GM19455 (cell line): ENCODE data around the gene EFTUD2.

Experiments used
- ATAC-seq: cut with Tn5 transposase; IDR thresholded peaks from one replicate; pipeline ENCODE4 v1.9.1; 2021; ENCODE audit not compliant: unreplicated experiment

The EFTUD2 gene

GRCh38 chr17:44889003-44889402 lies 10.2 kb downstream of the EFTUD2 start:
- no peak for ATAC-seq

- ATAC-seq = no peak
Measured at GRCh38 chr17:44887971-44888954, 11.0 kb downstream of the EFTUD2 start.

- no peak for ATAC-seq
Measured at GRCh38 chr17:44887016-44887415, 12.2 kb downstream of the EFTUD2 start.

DNA sequence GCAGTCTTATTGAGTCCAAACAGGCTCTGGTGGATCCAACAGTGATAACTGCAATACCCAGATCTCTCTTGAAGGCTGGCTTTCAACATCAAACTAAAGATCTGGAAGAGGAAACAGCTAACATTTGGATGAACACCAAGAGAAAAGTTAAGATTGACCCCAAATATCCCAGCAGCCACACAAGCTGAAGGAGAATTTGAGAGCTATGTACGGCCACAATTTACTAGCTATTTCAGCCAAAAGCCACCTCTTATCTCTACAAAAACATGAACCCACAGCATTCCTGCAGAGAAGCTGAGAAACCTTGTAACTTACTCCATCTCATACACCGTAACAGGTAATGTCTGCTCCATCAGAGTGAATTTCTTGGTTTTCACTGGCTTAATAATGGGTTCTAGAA lies 14.3 kb downstream of the EFTUD2 start:
- ATAC-seq = no peak

GRCh38 chr17:44881145-44881544 lies 18.1 kb downstream of the EFTUD2 start:
- ATAC-seq = no peak

GRCh38 chr17:44880062-44880461 lies 19.2 kb downstream of the EFTUD2 start:
- ATAC-seq = no peak

DNA sequence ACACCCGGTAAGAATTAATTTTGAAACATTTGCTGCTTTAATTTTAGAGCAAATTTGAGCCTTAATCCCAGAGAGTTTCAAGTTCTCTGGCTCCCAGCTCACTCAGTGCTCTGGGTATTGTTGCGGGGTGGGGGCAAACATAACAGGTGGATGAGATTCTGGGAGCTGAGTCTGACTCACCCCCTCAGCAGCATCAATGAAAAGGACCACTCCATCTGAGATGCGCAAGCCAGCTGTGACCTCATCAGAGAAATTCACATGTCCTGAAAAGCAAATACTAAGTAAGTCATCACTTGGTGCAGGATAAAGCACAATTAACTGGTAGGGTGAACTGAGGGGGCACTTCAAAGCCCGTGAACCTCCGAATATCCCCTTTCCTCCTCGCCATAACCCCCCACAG lies 19.9 kb downstream of the EFTUD2 start:
- ATAC-seq = no peak

DNA sequence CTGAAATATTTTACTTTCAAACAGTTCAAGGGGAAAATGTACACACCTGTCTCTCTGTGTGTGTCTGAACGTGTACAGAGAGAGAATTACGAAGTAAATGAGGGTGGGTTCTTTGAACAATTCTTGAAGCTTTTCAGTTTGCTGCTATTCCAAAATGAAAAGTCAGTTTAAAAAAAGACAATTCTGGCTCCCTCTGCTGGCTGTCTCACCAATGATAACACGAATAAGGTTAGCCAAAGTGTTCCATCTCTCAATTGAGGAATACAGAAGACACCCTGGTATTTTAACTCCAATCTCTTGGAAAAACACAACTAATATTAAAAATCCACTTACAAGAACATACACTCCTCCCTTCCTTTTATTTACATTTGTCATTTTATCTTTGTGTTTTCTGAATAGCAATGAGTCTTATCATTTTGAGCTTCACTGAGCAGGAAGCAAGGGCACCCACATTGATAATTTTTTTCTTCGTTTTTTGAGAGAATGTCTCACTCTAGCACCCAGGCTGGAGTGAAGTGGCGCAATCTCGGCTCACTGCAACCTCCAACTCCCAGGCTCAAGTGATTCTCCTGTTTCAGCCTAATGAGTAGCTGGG lies 20.5 kb downstream of the EFTUD2 start:
- ATAC-seq = no peak

- ATAC-seq = no peak
Measured at GRCh38 chr17:44877121-44877520, 22.1 kb downstream of the EFTUD2 start.

- ATAC-seq = no peak
Measured at GRCh38 chr17:44875761-44876160, 23.5 kb downstream of the EFTUD2 start.

DNA sequence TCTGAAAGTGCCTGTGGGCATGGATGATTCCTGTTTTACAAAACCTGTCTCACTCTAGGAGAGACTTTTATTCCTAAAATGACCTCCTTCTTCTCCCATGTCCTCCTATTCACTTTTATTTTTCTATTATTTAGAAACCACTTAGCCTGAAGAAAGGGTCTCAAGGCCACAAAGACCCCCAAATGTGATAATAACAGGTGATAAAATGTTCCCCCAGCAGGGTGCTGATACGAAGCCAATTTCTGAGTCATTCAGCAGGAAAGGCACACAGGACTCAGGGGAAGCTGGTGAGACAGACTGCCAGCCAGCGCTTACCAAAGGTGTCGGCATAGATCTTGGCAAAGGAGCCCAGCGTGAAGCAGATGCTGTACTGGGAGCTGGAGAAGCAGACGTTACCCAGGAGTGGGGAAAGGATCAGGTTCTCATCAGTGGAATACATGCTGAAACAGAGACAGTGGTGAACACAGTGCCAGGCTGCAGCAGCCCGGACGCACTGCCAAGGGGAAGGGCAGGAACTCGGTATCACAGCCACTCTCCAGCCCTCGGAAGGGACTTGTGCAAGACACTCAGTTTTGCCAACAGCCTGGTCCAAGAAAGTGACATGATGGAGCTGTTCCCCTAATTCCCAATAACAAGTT lies 27.0 kb downstream of the EFTUD2 start:
- no peak for ATAC-seq

DNA sequence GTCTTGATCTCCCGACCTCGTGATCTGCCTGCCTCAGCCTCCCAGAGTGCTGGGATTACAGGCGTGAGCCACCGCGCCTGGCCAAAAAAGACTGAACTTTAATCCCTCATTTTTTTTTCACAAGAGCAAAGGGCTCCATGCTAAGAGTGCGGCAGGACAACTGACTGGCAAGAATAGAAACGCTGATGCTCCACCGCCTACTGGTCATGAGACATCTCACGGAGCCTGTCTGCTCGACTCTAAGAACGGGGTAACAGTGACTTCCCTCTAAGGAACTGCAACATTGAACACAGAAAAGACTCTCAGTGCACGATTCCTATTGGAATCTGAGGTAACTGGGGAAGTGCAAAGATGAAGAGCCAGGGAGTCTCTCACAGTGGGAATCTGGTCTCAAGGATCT lies 27.7 kb downstream of the EFTUD2 start:
- ATAC-seq = no peak

DNA sequence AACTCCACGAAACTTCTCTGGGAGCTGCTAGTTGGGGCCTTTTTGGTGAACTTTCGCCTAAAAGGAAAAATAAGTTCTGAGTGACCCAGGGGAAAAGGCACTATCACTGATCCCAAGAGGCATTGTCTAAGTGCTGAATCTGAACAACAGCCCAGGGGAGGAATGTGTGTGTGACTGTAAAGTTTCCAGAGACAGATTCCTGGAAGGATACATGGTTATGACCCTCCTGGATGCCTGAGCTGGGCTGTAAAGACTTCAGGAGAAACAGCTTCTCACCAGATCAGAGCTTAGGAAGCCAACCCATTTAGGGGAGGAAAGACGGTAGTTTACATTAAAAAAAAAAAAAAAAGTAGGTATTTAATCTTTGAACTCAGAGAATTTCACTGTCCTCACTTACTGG lies 31.4 kb downstream of the EFTUD2 start:
- no peak for ATAC-seq

DNA sequence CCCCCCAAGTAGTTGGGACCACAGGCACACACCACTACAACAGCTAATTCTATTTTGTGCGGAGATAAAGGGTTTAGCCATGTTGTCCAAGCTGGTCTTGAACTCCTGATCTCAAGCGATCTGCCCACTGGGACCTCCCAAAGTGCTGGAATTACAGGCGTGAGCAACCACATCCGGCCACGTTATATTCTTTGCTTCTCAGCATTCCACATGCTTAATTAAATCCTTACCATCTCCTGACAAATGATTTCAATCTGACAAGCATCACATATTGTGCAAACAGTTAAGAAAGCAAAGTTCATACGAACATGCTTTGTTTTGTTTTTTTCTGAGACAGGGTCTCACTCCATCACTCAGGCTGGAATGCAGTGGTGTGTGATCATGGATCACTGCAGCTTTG lies 33.3 kb downstream of the EFTUD2 start:
- no peak for ATAC-seq

DNA sequence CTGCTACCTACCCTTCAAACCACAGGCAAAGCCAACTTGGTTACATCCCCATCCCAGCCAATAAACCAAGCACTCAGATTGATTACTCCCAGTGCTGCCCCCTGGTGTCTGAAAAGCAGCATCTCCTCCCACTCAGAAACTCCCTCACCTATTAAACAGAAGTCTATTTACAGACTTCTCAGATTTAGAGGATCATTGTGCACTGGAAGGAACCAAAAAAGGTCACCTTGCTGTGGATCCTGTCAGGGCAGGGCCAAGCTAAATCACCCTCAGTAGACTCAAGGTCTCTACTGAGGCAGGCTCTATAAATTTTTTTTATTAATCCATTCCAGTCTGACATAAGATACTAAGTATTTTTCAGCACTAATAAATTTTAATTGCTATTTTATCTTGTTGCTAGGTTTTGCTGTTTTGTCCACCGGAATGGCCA lies 34.0 kb downstream of the EFTUD2 start:
- ATAC-seq = no peak

DNA sequence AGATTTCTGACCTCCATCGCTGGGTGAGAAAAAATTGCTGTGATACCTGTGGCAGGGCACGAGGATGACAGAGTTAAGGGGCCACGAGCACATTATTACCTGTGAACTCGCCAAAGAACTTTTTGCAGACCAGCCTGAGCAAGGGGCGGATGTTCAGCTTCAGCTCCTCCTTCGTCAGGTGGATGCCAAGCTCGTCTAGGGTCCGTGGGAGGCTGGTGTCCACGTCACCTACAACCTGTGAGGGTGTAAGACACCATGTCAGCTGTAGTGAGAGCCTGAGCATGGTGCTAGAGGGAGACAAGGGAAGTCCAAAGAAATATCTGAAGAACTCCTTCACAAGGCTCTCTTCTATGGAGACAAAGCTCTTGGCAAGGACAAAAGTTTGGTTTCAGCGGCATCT lies 34.4 kb downstream of the EFTUD2 start:
- ATAC-seq = no peak

GRCh38 chr17:44863061-44863918 lies 36.0 kb downstream of the EFTUD2 start:
- ATAC-seq = no peak

- ATAC-seq = no peak
Measured at GRCh38 chr17:44862278-44862914, 36.8 kb downstream of the EFTUD2 start.

GRCh38 chr17:44859701-44860100 lies 39.5 kb downstream of the EFTUD2 start:
- ATAC-seq = no peak

DNA sequence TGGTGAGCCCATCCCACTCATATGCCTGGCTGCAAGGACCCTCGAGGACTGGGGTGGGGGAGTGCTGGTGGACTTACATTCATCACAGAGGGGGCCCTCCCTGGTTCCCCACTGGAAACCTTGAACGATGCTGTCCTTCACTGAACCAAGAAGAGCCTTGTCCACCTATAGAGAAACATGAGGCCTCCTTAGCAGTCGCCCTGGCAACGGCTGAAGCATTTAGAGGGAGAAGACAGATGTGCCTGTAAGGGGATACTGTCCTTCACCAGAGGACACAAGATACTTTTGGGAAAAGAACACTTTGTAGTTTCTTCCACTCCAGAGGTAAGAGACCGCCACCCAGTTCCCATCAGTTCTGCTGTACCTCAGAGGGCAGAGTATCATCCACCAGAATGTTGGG lies 45.1 kb downstream of the EFTUD2 start:
- no peak for ATAC-seq
